Cardiac atrium fibroblast (primary cell): Measurements from ENCODE around the gene POLR3G. TPM values are rescaled to one million over a fixed set of nuclear protein-coding genes. Genes with fewer than 3 reads are reported as not detected.

Source experiments
- total RNA-seq: library from RNA; depleted of rRNA; stranded (reverse); fragments of >200 nt; gene quantifications from 2 replicates; pipeline ENCODE4 v1.2.3, GENCODE V29; 2015

Gene POLR3G, protein sequence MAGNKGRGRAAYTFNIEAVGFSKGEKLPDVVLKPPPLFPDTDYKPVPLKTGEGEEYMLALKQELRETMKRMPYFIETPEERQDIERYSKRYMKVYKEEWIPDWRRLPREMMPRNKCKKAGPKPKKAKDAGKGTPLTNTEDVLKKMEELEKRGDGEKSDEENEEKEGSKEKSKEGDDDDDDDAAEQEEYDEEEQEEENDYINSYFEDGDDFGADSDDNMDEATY
- 0.72 and 2.3 TPM in 2 replicates for total RNA-seq

DNA sequence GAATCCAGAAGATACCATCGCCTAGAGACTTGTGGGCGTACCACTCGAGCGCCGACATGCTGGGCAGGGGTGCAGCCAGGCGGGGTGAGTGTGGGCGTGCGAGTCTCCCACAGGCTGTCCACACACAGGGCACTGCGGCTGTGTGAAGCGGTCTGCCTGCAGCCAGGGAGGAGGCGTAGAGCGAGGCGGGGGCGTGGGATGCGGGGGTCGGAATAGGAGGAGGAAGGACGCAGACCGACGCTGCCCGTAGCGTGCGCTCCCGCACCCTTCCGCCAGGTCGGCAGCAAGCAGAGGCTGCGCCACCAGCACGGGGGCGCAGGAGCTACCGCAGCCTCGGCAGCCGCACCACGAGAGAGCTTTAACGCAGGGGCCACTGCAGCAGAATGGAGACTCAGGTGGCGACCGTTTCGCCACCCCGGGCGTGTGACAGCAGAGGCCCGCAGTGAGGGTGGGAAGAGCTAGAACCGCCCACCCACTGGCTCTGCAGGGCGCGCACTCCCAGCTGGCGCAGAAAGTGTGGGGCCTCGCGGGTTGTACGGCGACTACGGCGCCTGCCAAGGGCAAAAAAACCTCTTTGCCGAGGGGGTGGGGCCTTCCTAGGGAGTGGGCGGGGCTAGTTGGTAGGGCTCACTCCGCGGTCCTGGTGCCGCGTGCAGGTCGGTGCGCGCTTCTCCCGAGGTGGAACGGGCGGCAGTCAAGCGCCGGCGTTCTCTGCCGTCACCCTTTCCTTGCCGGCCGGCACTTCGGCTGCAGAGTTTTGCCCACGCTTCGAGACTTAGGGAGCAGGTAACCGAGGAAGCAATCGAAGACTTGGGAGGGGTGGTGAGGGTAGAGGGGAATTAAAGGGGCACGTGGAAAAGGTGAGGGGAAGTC lies at the start of gene POLR3G, which contains the start of gene MBLAC2:
POLR3G (plus strand) TSS at position 630 of the 873 bp plus-strand sequence. CDS start 10,704 bp downstream, outside the sequence.
MBLAC2 (minus strand) TSS at position 537 of the 873 bp plus-strand sequence; CDS start at position 58, 479 bp downstream.

DNA sequence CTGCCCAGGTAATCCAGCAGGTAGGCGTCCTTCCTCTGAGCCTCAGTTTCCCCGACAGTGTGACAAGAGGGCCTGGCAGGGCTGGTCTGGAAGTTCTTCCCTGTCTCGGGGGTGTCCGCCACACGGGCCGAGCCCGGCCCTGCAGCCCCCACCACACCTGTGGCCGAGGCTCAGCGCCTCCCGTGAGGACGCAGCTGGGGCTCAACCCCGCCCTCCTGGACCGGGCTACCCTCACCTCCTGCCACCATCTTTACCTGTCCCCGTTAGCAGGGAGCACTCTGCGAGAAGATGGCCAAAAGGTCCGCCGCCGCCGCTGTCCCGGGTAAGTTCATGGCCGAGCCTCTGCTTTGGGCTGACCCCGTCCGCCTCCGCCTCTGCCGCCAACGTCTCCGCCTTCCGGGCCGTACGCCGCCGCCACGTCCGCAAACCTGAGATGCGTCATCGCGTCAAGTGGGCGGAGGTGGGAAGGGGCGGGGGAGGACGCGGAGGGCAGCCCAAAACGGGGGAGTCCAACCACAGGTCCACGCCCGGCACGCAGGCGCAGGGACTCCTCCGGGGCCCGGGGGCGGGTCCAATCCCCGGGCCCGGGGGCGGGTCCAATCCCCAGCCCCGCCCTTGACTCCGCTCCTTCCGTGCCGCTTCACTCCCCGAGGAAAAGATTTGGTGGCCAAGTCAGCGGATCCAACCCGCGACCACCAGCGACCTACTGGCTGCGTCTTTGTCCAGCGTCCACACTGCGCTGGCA lies 54.7 kb downstream of the POLR3G start, which contains the start of gene LYSMD3:
LYSMD3 (minus strand) TSS at position 391 of the 745 bp plus-strand sequence. CDS start 4,295 bp downstream, outside the sequence.

DNA sequence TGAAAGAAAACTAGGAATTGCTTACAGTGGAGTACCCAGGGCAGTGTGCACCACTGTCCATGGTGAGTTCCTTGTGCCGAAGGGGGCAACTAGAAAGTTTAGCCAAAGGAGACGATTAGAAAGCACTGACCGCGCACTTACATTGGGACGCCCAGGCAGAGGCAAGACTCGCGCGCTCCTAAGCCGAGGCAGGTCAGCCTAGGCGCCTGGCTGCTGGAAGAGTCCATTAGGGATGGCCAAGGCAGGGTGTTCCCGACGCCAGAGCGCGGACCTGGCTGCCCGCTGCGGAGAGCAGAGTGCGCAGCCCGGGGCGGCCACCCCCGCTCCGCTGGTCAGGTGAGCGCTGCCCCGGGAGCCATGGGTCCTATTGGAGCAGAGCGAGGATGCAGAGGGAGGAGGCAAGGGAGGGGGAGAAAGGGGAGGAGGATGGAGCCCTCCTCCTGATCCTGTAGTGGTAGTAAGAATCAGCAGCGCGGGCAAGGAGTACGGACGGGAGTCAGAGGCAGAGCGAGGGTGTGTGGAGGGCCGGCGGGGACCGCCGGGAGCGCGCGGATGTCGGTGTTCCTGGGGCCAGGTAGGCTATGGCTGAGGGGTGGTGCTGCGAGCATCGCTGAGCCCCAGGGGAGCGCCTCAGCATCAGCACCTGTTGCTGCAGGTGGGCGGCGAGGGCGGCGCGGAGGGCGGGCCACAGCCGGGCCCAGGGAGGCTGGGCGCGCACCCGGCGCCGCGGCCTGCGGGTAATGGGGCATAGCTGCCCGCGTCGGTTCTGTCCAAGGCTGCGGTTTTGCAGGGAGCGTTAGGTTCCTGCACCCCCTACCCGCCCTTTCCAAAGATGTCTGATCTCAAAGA lies 83.9 kb downstream of the POLR3G start, which contains the start of gene ADGRV1:
ADGRV1 (plus strand) TSS at position 454 of the 849 bp plus-strand sequence; CDS start at position 553, 99 bp downstream.

Other genes starting within 250 kb of the POLR3G start
- gene CETN3, start 65.1 kb upstream of the POLR3G start, total RNA-seq, result 6.9 and 18.3 TPM in 2 replicates
- gene MBLAC2, start 93 bp upstream of the POLR3G start, total RNA-seq, result 4.2 and 4.4 TPM in 2 replicates
- 11.7 and 15.4 TPM in 2 replicates for gene LYSMD3, start 54.7 kb downstream of the POLR3G start, total RNA-seq
- 0.81 TPM in 1 of 2 replicates, not detected in the other for gene ADGRV1, start 83.9 kb downstream of the POLR3G start, total RNA-seq